ENCODE results near the gene OR5H2. TPM values are rescaled to one million over a fixed set of nuclear protein-coding genes. Genes with fewer than 3 reads are reported as not detected.

The OR5H2 gene
- total and polyA plus RNA-seq, 2 of the 8 experiments (the other 6 are each of a cell fraction or from before 2014, with no cell fraction given): not detected

DNA sequence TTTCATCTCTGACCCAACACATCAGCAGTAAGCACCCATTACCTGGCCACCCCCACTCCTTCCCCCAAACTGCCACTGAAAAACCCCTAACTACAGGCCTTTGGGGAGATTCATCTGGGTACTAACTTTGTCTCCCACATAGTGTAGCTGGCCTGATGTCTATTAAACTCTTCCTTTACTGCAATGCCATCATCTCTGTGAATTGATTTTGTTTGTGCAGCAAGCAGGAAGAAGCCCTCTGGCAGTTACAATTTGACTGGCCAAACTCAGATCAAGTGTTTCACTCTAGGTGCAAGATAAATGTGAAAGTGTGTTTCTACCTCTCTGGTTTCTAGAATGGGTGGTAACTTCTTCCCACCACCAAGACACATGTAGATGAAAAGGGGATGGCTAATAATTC, 44.6 kb downstream of the OR5H2 start (continued):
- TF ChIP-seq, protein P1, sequence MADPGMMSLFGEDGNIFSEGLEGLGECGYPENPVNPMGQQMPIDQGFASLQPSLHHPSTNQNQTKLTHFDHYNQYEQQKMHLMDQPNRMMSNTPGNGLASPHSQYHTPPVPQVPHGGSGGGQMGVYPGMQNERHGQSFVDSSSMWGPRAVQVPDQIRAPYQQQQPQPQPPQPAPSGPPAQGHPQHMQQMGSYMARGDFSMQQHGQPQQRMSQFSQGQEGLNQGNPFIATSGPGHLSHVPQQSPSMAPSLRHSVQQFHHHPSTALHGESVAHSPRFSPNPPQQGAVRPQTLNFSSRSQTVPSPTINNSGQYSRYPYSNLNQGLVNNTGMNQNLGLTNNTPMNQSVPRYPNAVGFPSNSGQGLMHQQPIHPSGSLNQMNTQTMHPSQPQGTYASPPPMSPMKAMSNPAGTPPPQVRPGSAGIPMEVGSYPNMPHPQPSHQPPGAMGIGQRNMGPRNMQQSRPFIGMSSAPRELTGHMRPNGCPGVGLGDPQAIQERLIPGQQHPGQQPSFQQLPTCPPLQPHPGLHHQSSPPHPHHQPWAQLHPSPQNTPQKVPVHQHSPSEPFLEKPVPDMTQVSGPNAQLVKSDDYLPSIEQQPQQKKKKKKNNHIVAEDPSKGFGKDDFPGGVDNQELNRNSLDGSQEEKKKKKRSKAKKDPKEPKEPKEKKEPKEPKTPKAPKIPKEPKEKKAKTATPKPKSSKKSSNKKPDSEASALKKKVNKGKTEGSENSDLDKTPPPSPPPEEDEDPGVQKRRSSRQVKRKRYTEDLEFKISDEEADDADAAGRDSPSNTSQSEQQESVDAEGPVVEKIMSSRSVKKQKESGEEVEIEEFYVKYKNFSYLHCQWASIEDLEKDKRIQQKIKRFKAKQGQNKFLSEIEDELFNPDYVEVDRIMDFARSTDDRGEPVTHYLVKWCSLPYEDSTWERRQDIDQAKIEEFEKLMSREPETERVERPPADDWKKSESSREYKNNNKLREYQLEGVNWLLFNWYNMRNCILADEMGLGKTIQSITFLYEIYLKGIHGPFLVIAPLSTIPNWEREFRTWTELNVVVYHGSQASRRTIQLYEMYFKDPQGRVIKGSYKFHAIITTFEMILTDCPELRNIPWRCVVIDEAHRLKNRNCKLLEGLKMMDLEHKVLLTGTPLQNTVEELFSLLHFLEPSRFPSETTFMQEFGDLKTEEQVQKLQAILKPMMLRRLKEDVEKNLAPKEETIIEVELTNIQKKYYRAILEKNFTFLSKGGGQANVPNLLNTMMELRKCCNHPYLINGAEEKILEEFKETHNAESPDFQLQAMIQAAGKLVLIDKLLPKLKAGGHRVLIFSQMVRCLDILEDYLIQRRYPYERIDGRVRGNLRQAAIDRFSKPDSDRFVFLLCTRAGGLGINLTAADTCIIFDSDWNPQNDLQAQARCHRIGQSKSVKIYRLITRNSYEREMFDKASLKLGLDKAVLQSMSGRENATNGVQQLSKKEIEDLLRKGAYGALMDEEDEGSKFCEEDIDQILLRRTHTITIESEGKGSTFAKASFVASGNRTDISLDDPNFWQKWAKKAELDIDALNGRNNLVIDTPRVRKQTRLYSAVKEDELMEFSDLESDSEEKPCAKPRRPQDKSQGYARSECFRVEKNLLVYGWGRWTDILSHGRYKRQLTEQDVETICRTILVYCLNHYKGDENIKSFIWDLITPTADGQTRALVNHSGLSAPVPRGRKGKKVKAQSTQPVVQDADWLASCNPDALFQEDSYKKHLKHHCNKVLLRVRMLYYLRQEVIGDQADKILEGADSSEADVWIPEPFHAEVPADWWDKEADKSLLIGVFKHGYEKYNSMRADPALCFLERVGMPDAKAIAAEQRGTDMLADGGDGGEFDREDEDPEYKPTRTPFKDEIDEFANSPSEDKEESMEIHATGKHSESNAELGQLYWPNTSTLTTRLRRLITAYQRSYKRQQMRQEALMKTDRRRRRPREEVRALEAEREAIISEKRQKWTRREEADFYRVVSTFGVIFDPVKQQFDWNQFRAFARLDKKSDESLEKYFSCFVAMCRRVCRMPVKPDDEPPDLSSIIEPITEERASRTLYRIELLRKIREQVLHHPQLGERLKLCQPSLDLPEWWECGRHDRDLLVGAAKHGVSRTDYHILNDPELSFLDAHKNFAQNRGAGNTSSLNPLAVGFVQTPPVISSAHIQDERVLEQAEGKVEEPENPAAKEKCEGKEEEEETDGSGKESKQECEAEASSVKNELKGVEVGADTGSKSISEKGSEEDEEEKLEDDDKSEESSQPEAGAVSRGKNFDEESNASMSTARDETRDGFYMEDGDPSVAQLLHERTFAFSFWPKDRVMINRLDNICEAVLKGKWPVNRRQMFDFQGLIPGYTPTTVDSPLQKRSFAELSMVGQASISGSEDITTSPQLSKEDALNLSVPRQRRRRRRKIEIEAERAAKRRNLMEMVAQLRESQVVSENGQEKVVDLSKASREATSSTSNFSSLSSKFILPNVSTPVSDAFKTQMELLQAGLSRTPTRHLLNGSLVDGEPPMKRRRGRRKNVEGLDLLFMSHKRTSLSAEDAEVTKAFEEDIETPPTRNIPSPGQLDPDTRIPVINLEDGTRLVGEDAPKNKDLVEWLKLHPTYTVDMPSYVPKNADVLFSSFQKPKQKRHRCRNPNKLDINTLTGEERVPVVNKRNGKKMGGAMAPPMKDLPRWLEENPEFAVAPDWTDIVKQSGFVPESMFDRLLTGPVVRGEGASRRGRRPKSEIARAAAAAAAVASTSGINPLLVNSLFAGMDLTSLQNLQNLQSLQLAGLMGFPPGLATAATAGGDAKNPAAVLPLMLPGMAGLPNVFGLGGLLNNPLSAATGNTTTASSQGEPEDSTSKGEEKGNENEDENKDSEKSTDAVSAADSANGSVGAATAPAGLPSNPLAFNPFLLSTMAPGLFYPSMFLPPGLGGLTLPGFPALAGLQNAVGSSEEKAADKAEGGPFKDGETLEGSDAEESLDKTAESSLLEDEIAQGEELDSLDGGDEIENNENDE (IDR thresholded peaks at IDR 0.05; ENCODE audit: insufficient replicate concordance, low read length): no peak
- TF ChIP-seq ASH2L (IDR thresholded peaks at IDR 0.05; ENCODE audit: low read length): no peak
- TF ChIP-seq, protein P2, sequence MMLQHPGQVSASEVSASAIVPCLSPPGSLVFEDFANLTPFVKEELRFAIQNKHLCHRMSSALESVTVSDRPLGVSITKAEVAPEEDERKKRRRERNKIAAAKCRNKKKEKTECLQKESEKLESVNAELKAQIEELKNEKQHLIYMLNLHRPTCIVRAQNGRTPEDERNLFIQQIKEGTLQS (IDR thresholded peaks at IDR 0.05; ENCODE audit: insufficient read depth, low read depth, low read length): no peak
